ENCODE measurements around the gene BCAS1. TPM values are rescaled to one million over a fixed set of nuclear protein-coding genes. Genes with fewer than 3 reads are reported as not detected.

The BCAS1 gene
- polyA plus RNA-seq, 1 donor: 3.6 TPM

GRCh38 chr20:53926428-53927028, 143.9 kb downstream of the BCAS1 start:
- DNase-seq (ENCODE audit: low read depth): no peak

- no peak for DNase-seq (ENCODE audit: low read depth)
These were observed 144.6 kb downstream of the BCAS1 start for GRCh38 chr20:53925651-53926401.

DNA sequence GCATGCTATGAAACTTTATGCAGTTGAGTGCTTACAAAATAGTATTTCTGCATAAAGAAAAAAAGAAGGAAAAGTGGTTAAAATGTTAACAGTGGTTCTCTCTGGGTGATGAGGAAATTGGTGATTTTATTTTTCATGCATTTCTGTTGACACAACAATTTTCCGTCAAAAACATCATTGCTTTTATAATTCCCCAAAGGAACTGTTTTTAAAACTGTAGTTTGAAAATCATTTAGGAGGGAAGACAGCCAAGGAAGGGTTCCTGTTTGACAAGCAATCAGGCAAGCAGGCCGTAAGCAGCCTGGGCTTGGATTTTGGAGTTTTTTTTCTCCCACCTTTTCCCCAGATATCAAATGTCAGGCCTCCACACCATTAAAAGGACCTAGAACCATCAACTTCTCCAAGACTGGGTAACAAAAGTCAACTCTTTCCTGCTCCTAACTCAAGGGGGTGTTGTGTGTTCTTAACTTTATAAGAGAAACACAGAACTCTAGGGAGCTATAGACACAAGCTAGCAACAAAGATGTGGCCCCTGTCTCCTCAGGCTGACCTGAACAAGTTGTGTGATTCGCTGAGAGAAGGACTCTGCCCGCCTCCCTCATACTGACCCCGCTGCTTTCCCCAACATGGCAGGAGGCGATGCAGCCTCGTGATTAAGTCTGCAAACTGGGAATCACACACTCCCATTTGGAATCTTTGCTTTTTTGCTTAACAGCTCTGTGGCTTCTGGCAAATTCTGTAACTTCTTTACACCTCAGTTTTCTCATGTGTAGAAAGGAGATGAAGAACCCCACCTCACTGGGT, 146.6 kb downstream of the BCAS1 start:
- DNase-seq (ENCODE audit: low read depth): no peak

DNA sequence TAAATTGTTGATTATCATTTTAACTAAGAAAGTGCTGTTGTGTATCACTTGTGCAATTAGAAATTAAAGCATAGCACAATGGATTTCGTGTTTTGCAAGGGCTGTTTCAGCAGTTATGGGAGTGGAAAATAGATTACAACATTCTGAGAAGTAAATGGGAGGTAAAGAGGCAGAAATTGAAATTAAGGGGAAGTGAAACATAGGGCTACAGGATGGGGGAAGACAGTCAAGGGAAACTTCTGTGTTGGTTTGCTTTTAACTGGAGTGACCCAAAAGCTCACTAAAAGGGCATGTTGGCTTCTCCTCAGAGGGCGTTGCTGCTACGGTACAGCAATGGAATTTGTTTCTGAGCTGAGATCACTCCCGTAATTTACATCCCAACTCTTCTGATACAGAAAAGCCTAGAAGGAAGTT, 147.5 kb downstream of the BCAS1 start:
- no peak for DNase-seq (ENCODE audit: low read depth)

- DNase-seq (ENCODE audit: low read depth): no peak
These were observed 148.9 kb downstream of the BCAS1 start for GRCh38 chr20:53921443-53921973.

- DNase-seq (ENCODE audit: low read depth): no peak
These were observed 149.6 kb downstream of the BCAS1 start for GRCh38 chr20:53920647-53921245.

GRCh38 chr20:53919886-53920285, 150.5 kb downstream of the BCAS1 start:
- DNase-seq (ENCODE audit: low read depth): no peak

DNA sequence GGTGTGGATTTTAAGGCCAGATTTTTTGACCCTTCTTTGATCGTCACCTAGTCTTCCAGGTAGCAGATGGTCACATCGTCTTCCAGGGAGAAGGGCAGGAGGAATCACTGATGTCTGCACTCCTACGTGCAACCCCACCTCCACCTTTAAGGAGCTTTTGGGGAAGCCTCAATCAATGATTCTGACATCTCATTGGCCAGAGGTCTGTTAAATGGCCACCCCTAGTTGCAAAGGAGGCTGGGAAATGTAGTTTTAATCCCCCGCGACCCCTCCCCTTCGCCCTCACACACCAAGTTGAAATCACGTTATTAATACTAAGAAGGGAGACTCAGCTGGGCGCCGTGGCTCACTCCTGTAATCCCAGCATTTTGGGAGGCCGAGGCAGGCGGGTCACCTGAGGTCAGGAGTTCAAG, 151.4 kb downstream of the BCAS1 start:
- no peak for DNase-seq (ENCODE audit: low read depth)

- no peak for DNase-seq (ENCODE audit: low read depth)
These were observed 152.4 kb downstream of the BCAS1 start for GRCh38 chr20:53918020-53918311.

DNA sequence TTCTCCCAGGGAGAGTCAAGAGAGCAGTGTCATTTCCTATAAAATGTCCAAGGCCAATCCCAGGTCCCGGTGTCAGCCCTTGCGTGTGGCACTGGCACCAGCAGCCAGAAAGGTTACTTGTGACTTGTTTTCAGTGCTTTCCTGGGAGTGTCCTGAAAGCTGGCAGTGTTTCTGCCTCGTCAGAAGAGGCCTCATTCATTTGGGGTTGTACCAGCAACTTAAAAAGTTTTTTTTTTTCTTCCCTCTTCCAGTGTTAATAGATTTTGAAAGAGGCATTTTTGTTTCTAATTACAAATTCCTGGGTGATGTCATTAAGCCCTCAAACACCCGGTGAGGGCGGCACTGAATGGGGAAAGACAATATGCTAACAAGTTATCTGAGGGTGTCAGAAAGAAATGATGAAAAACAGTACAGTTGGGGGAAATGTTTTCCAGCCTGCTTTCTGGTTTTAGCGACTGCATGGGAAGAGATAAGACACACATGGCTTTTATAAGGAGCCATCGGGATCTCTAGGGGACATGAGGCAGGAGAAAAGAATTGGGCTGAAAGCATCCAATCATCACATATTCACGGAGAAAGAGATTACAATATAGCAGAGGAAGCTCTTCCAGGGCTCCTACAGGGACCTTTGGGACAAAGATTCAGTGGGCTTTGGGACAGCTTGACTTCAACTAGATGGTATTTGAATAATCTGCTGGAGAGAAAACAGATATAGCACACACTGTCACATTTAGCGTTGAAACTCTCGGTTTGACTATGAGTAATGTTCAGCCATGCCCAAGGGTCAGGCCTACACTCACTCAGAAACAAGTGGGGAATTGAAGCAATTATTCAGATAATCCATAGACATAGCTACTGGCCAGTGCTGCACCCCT, 153.0 kb downstream of the BCAS1 start:
- no peak for DNase-seq (ENCODE audit: low read depth)

GRCh38 chr20:53916173-53916512, 154.3 kb downstream of the BCAS1 start:
- no peak for DNase-seq (ENCODE audit: low read depth)

DNA sequence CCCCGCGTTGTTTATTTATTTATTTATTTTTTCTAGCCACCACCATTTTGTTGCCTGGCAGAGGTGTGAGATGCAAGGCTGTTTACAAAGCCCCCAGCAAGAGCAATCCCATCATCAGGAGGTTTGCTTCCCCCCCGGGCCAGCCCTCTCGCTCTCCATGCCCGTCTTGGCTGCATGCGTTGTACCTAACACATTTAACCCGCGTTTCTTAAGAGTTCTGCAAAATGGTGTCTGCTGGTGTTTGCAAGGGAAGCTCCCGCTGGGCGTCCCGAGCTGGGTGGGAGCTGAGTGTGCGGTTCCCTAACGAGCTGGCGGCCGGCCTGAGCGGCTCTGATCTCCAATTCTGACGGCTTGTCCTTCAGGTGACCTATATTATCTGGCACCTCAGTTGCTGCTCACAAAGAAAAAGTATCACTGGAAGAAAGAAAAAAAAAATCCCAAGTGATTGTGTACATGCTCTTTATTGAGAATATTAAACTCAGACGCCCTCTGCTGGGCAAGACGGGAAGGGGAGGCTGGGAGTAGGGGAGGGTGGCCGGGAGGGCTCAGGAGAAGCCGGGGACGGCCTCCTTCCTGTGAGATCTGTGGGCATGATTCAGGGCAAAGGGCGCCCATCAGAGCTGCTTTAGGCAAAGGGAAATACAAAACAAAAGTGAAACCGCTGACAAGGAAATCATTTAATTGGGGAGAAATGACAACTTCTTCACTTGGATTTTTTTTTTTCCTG, 154.8 kb downstream of the BCAS1 start:
- peak; percentile 80 for DNase-seq (ENCODE audit: low read depth)

DNA sequence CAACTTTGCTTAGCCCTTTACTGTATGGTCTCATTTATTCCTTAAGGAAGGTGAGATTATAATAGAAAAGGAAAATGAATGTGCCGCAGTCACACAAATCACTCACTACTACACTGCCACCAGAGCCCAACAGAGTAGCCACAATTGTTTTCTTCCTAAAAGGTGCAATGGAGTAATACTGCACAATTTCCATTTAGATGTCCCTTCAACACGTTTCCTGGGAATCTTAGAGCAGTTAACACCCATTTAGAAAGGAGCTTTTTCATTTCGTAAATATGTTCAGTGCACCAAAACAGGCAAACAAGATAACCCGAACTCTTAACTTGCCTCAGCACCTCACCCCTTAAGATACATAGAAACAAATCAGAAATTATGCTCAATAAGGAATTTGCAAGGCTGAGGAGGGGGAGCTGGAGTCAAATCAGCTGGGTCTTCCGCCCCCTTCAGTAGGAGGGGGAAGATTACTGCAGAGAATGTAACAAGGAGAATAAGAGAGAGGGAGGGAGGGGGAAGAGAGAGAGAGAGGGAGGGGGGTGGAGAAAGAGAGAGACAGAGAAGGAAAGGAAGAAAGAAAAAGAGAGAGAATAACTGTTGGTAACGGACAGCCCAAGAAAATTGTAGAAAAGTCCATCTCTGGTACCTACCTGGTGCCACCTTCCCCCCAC, 155.5 kb downstream of the BCAS1 start:
- no peak for DNase-seq (ENCODE audit: low read depth)

GRCh38 chr20:53914091-53914780, 156.2 kb downstream of the BCAS1 start:
- DNase-seq (ENCODE audit: low read depth): no peak

- DNase-seq (ENCODE audit: low read depth): no peak
These were observed 159.1 kb downstream of the BCAS1 start for GRCh38 chr20:53911301-53911700.

GRCh38 chr20:53910351-53911002, 159.9 kb downstream of the BCAS1 start:
- DNase-seq (ENCODE audit: low read depth): no peak

DNA sequence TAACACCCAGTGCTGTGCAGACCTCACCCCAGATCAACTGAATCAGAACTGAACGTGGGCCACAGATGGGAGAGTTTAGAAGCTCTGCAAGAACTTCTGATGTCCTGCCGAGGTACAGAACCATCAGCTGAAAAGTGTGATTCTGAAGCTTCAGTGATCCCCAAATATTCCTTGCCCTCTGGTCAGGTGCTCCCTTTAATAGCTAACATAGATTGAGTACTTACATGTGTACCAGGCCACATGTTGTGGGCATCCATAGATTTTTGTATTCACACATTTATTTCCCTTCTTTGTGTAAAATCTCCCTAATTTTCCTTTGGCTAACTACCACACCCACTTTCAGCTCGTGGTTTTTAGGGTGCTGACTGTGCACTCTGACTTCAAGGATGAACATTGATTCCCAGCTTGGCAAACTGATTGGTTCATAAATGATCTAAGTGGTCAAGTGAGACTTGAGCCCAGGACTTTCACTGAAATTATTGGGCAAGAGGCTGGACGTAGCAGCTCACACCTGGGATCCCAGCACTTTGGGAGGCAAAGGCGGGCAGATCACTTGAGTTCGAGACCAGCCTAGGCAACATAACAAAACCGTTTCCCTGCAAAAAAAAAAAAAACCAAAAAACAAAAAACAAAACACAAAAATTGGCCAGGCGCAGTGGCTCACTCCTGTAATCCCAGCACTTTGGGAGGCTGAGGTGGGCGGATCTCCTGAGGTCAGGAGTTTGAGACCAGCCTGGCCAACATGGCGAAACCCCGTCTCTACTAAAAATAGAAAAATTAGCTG, 162.2 kb downstream of the BCAS1 start:
- no peak for DNase-seq (ENCODE audit: low read depth)

DNA sequence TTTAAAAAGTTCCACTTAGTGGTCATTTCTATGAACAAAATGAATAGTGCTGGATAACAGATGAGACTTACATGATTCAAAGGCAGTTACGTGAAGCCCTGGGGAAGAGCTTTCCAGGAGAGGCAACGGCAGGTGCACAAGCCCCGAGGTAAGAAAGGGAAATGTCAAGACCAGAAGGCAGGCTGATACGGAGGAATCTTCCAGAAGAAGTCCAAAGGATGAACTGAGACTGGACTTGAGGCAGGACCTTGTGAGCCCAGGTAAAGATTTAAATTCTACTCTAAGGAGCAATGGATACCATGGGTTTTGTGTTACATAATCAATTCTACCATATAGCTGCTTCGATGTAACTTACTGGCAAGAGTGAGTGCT, 164.6 kb downstream of the BCAS1 start:
- no peak for DNase-seq (ENCODE audit: low read depth)
